ENCODE results near the gene PTPN13. TPM values are rescaled to one million over a fixed set of nuclear protein-coding genes. Genes with fewer than 3 reads are reported as not detected.

Gene PTPN13
- total RNA-seq, 1 experiment from 2014 or later = 12.5 TPM

- POLR2A ChIA-PET = no interaction called here
- Histone ChIP-seq H3K36me3 (ENCODE audit: control insufficient read depth, insufficient read depth, low read length) (no peaks in the 10 kb centered on the region), H3K27ac (ENCODE audit: low read length) (no peak overlapping the region), H3K27me3 (ENCODE audit: control insufficient read depth, insufficient read depth, low read length) (no peaks in the 10 kb centered on the region), H3K4me3 (ENCODE audit: low read depth in 2 of 2, low read length in 2 of 2) (no peak overlapping the region), H3K9me3 (ENCODE audit: control insufficient read depth, insufficient read depth, low read depth, low read length) (no peaks in the 10 kb centered on the region), H3K4me1 (ENCODE audit: control insufficient read depth, insufficient read depth, low read length) (no peaks in the 10 kb centered on the region)
- BruUV-seq (replicated peaks) = no TSS peak
- ATAC-seq (no peak), DNase-seq (ENCODE audit: low read depth, low spot score) (no peak)
- in situ Hi-C loops (cut with HindIII; ENCODE audit: low pct_unique_long_range_greater_than_20kb, low sequenced_read_pairs) = no loop called here
- CTCF ChIA-PET = no interaction called here
- TF ChIP-seq CTCF (IDR thresholded peaks at IDR 0.05) = no peak
- no peak for TF ChIP-seq TCF7L2 (IDR thresholded peaks at IDR 0.05; ENCODE audit: low read depth, low read length)
- no peak for TF ChIP-seq SIN3A (IDR thresholded peaks at IDR 0.05; ENCODE audit: borderline replicate concordance, insufficient read depth, low read depth, low read length)
- no peak for TF ChIP-seq POLR2AphosphoS5 (IDR thresholded peaks at IDR 0.05; ENCODE audit: low read depth, low read length)
- intact Hi-C loops (cut with micrococcal nuclease; ENCODE audit: unreplicated experiment) = no loop called here
Measured at GRCh38 chr4:86557526-86557925, 36.6 kb upstream of the PTPN13 start.

GRCh38 chr4:86558258-86558657 is 35.9 kb upstream of the PTPN13 start:
- H3K4me3 ChIP-seq (ENCODE audit: low read depth in 2 of 2, low read length in 2 of 2) = no peak overlapping the region
- intact Hi-C loops (cut with micrococcal nuclease; ENCODE audit: unreplicated experiment) = no loop called here
- TF ChIP-seq POLR2AphosphoS5 (IDR thresholded peaks at IDR 0.05; ENCODE audit: low read depth, low read length) (no peak), TCF7L2 (IDR thresholded peaks at IDR 0.05; ENCODE audit: low read depth, low read length) (no peak), REST (IDR thresholded peaks at IDR 0.05; ENCODE audit: insufficient read depth in 1 of 2, low read depth in 2 of 2, low read length in 1 of 2) (no peak), SIN3A (IDR thresholded peaks at IDR 0.05; ENCODE audit: borderline replicate concordance, insufficient read depth, low read depth, low read length) (no peak), CTCF (IDR thresholded peaks at IDR 0.05) (no peak)
- no peak for ATAC-seq
- H3K9me3 ChIP-seq (ENCODE audit: control insufficient read depth, insufficient read depth, low read depth, low read length) = no peaks in the 10 kb centered on the region
- CTCF ChIA-PET = no interaction called here
- no TSS peak for BruUV-seq (replicated peaks)
- H3K36me3 ChIP-seq (ENCODE audit: control insufficient read depth, insufficient read depth, low read length) = no peaks in the 10 kb centered on the region
- H3K27me3 ChIP-seq (ENCODE audit: control insufficient read depth, insufficient read depth, low read length) = no peaks in the 10 kb centered on the region
- no peak for DNase-seq (ENCODE audit: low read depth, low spot score)
- in situ Hi-C loops (cut with HindIII; ENCODE audit: low pct_unique_long_range_greater_than_20kb, low sequenced_read_pairs) = no loop called here
- no peaks in the 10 kb centered on the region for H3K4me1 ChIP-seq (ENCODE audit: control insufficient read depth, insufficient read depth, low read length)
- POLR2A ChIA-PET = no interaction called here
- no peak overlapping the region for H3K27ac ChIP-seq (ENCODE audit: low read length)

Measured in Panc1 (cell line).